ENCODE results near the gene TEX261. TPM values are rescaled to one million over a fixed set of nuclear protein-coding genes. Genes with fewer than 3 reads are reported as not detected.

Gene TEX261
- total RNA-seq, 2 experiments from 2014 or later: 34.5 to 45.8 TPM

DNA sequence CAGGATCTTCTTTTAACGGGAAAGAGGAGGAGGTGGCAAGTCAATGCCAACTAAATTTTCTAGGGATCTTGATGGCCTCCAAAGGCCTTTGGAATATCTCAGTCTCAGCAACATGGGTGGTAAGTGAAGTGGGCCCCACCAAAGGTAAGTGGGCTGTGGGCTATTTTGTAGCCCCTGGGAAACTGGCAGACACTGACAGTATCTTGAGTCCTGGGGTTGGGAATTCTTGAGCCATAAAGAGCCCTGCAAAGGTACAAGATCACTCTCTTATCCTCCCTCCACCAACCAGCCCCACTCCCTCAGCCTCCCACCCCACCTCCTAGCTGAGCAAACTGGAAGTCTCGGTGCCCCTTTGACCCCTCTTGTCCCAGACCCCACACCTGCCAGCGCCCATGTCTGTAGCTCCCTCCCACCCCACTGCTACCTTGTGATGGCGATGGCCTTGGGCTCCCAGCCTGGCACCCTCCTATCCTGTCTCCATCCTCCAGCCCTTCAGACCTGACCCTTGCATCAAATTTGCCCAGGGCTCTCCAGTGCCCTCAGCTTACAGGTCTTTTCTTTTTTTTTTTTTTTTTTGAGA lies 50.5 kb downstream of the TEX261 start:
- CTCF ChIA-PET (ENCODE audit: unreplicated experiment): no interaction called here
- peaks cover 20% of the 10 kb centered on the region for H3K4me1 ChIP-seq (ENCODE audit: insufficient read depth, low read length, poor library complexity, severe bottlenecking)
- H3K36me3 ChIP-seq (ENCODE audit: insufficient read depth, low read length): no peaks in the 10 kb centered on the region
- no peaks in the 10 kb centered on the region for H3K79me2 ChIP-seq (ENCODE audit: insufficient read depth, low read depth, low read length)
- no peak overlapping the region for H2AFZ ChIP-seq (ENCODE audit: low read length)
- H3K27ac ChIP-seq (ENCODE audit: low read depth, low read length, poor library complexity, severe bottlenecking): no peak overlapping the region
- intact Hi-C loops (cut with micrococcal nuclease; ENCODE audit: unreplicated experiment): no loop called here
- POLR2A ChIA-PET: no interaction called here
- H4K20me1 ChIP-seq (ENCODE audit: insufficient read depth, low read length): no peaks in the 10 kb centered on the region
- no peaks in the 10 kb centered on the region for H3K9me2 ChIP-seq (ENCODE audit: insufficient read depth, low read length)
- no TSS peak for BruUV-seq (replicated peaks)
- no peaks in the 10 kb centered on the region for H3K9me3 ChIP-seq (ENCODE audit: low read length)
- H3K4me2 ChIP-seq (ENCODE audit: low read length): no peak overlapping the region
- DNase-seq (ENCODE audit: low spot score): no peak
- no peak for TF ChIP-seq EZH2phosphoT487 (IDR thresholded peaks at IDR 0.05; ENCODE audit: borderline replicate concordance, low read depth, low read length)
- no peak overlapping the region for H3K4me3 ChIP-seq (ENCODE audit: low read depth, low read length, poor library complexity, severe bottlenecking)

DNA sequence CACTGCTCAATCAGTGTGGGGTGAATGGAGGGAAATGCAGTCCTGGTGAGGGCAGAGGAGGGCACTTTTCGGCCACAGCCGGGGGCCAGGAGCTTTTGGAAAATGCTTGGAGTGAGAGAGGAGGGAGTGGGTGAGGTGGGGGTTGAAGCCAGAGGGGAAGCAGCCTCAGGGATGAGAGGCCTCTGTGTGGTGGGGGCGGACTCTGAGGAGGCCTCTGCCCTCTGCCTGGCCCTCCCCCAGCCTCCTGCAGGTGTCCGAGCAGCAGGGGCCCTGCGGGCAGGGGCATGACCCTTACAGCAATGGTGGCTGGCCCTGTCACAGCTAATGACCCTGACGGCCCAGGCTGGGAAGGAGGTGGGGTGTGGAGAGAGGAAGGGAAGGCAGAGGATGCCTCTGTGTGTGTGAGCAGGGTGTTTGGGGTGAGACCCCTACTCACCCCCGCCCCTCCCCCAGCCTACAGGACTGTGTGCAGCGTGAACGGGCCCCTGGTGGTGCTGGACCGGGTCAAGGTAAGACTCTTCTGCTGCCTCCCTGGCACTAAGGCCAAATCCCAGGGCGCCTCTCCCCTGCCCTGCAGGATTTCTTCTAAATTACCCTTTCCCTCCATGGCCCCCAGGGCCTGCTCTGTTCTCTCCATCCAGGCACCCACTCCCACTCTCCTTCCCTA lies 51.3 kb downstream of the TEX261 start:
- CTCF ChIA-PET (ENCODE audit: unreplicated experiment): no interaction called here
- TF ChIP-seq, protein P1, sequence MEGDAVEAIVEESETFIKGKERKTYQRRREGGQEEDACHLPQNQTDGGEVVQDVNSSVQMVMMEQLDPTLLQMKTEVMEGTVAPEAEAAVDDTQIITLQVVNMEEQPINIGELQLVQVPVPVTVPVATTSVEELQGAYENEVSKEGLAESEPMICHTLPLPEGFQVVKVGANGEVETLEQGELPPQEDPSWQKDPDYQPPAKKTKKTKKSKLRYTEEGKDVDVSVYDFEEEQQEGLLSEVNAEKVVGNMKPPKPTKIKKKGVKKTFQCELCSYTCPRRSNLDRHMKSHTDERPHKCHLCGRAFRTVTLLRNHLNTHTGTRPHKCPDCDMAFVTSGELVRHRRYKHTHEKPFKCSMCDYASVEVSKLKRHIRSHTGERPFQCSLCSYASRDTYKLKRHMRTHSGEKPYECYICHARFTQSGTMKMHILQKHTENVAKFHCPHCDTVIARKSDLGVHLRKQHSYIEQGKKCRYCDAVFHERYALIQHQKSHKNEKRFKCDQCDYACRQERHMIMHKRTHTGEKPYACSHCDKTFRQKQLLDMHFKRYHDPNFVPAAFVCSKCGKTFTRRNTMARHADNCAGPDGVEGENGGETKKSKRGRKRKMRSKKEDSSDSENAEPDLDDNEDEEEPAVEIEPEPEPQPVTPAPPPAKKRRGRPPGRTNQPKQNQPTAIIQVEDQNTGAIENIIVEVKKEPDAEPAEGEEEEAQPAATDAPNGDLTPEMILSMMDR (conservative IDR thresholded peaks at IDR 0.05; ENCODE audit: low read length): no peak
- TF ChIP-seq EZH2phosphoT487 (IDR thresholded peaks at IDR 0.05; ENCODE audit: borderline replicate concordance, low read depth, low read length): no peak
- POLR2A ChIA-PET: interaction anchor here (0.5 kb wide), 1 partner anchor 1508 kb away, joined by 4 read pairs; no protein-coding TSS in a partner anchor

DNA sequence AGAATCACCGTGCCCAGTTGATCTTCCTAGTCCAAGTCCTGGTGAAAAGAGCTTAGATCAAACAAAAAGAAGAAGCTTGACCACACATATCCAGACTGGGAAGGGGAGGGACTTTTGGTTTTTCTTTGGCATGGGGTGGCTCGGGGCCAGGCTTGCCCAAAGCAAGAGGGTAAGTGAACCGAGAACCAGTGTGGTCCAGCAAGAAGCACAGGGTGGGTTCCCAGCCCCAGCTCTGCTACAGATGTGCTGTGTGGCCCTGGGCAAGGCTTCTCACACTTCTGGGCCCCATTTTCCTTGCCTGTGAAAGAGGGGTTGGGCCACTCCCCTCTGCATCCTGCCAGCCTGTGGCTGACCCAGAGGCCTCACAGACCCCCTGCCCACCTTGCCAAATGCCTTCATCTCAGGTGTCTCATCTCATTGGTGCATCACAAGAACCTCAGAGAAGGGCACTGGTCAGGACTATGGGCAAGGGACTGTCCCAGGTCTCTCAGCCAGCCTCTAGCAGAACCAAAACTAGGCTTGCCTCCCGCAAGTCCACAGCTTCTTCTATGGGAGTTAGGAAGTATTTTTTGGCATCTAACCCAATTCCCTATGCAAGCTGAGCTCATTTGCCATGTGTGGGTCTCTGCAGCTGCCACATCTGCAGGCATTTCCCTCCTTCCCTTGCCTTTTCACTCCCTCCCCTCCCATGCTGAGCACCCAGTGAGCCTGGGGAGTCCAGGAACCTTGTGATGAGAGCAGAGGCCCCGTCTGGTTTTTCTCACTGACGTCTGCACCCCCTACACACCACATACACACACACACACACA lies 52.1 kb downstream of the TEX261 start:
- Histone ChIP-seq H3K4me2 (ENCODE audit: low read length) (no peak overlapping the region), H3K36me3 (ENCODE audit: insufficient read depth, low read length) (no peaks in the 10 kb centered on the region), H2AFZ (ENCODE audit: low read length) (no peak overlapping the region), H3K4me3 (ENCODE audit: low read depth, low read length, poor library complexity, severe bottlenecking) (no peak overlapping the region), H3K79me2 (ENCODE audit: insufficient read depth, low read depth, low read length) (no peaks in the 10 kb centered on the region), H3K9me3 (ENCODE audit: low read length) (no peaks in the 10 kb centered on the region), H4K20me1 (ENCODE audit: insufficient read depth, low read length) (no peaks in the 10 kb centered on the region), H3K9me2 (ENCODE audit: insufficient read depth, low read length) (no peaks in the 10 kb centered on the region), H3K27ac (ENCODE audit: low read depth, low read length, poor library complexity, severe bottlenecking) (no peak overlapping the region), H3K4me1 (ENCODE audit: insufficient read depth, low read length, poor library complexity, severe bottlenecking) (peaks cover 17% of the 10 kb centered on the region)
- ChIA-PET POLR2A (interaction anchor here (0.6 to 0.8 kb wide), 2 partner anchors 9 to 1086 kb away, joined by 3 read pairs; no protein-coding TSS in a partner anchor), CTCF (ENCODE audit: unreplicated experiment) (no interaction called here)
- TF ChIP-seq, protein P1 (conservative IDR thresholded peaks at IDR 0.05; ENCODE audit: low read length): no peak
- no peak for TF ChIP-seq EZH2phosphoT487 (IDR thresholded peaks at IDR 0.05; ENCODE audit: borderline replicate concordance, low read depth, low read length)
- intact Hi-C loops (cut with micrococcal nuclease; ENCODE audit: unreplicated experiment): no loop called here
- BruUV-seq (replicated peaks): no TSS peak
- no peak for DNase-seq (ENCODE audit: low spot score)

More for the DNA sequence above, 51.3 kb downstream of the TEX261 start:
- Histone ChIP-seq H3K9me2 (ENCODE audit: insufficient read depth, low read length) (no peaks in the 10 kb centered on the region), H3K27ac (ENCODE audit: low read depth, low read length, poor library complexity, severe bottlenecking) (no peak overlapping the region), H3K79me2 (ENCODE audit: insufficient read depth, low read depth, low read length) (no peaks in the 10 kb centered on the region), H2AFZ (ENCODE audit: low read length) (no peak overlapping the region), H3K9me3 (ENCODE audit: low read length) (no peaks in the 10 kb centered on the region), H3K4me2 (ENCODE audit: low read length) (no peak overlapping the region), H3K36me3 (ENCODE audit: insufficient read depth, low read length) (no peaks in the 10 kb centered on the region), H3K4me1 (ENCODE audit: insufficient read depth, low read length, poor library complexity, severe bottlenecking) (peaks cover 20% of the 10 kb centered on the region), H3K4me3 (ENCODE audit: low read depth, low read length, poor library complexity, severe bottlenecking) (no peak overlapping the region), H4K20me1 (ENCODE audit: insufficient read depth, low read length) (no peaks in the 10 kb centered on the region)
- intact Hi-C loops (cut with micrococcal nuclease; ENCODE audit: unreplicated experiment): no loop called here
- DNase-seq (ENCODE audit: low spot score): no peak
- BruUV-seq (replicated peaks): no TSS peak

All from OCI-LY7 (cell line).